Measurements from ENCODE around the gene NELL1. TPM values are rescaled to one million over a fixed set of nuclear protein-coding genes. Genes with fewer than 3 reads are reported as not detected.

NELL1 gene
- total and polyA plus RNA-seq, 2 donors, result 1.4 to 4.3 TPM

DNA sequence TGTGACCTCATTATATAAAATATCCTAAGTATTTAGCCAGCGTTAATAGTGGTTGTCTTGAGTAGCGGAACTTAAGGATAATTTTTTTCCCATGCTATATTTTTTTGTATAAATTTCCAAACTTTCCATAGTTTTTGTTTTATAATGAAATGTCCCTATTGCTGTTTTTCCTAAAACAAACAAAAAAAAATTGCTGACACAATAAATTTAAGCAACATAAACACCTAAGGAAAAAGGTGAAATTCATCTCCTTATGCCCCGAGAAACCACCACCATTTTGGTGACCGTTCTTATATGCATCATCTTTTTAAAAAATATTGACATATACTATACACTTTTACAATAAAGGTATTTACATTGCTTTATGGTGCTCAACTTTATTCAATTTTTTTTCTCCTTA lies 814.7 kb downstream of the NELL1 start:
- Histone ChIP-seq H3K9me3 (ENCODE audit: control insufficient read depth in 2 of 2, insufficient read depth in 1 of 2, low read length in 1 of 2) (no peaks in the 10 kb centered on the region), H3K4me3 (ENCODE audit: low read length in 2 of 2) (no peak overlapping the region), H3K36me3 (ENCODE audit: control insufficient read depth in 2 of 2, insufficient read depth in 2 of 2, low read length in 1 of 2) (no peaks in the 10 kb centered on the region), H3K4me1 (ENCODE audit: control insufficient read depth in 2 of 2, insufficient read depth in 2 of 2, low read length in 2 of 2) (no peaks in the 10 kb centered on the region), H3K27me3 (ENCODE audit: control insufficient read depth in 2 of 2, insufficient read depth in 1 of 2, low read length in 1 of 2) (no peaks in the 10 kb centered on the region), H3K27ac (ENCODE audit: low read depth in 1 of 2, low read length in 1 of 2) (no peak overlapping the region)
- 99% methylated on average over 4 of the region's 4 CpGs for WGBS
- no peak for DNase-seq (ENCODE audit: low read depth in 6 of 9, low spot score in 9 of 9)

DNA sequence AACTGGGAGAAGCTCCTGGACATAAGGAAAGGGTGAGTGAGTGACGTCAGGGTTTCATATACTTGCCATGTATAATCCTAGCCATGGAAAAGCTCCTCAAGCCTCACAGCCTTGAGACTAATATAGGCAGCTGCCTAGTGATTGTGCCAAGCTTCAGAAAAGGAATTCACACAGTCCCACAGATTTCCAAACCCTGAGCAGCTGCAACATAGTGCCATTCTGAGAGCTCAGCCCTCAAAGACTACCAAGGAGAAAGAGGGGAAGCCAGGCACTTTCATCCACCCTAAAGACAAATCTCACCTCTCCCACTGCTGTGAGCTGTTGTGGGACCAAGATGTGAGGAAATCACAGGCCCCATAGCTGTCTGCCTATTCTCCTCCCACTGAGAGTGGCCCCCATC lies 815.6 kb downstream of the NELL1 start:
- no peak for DNase-seq (ENCODE audit: low read depth in 6 of 9, low spot score in 9 of 9)

DNA sequence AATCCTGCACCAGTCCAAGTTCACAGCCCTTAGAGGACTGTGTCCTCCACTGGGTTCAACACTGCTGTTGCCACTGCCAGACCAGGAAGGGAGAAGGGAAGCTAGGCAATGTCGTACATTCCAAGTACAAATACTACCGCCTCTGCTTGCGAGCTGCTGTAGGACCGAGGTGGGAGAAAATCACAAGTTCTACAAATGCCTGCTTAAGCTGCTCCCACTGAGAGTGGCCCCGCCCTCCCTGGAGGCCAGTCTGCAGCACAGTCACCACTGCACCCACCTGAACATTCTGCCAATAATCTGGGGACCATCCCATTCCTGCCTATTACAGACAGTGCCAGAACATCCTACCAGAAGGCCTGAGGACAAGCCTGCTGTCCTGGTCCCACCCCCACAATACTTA lies 816.0 kb downstream of the NELL1 start:
- Histone ChIP-seq H3K4me1 (ENCODE audit: control insufficient read depth in 2 of 2, insufficient read depth in 2 of 2, low read length in 2 of 2) (no peaks in the 10 kb centered on the region), H3K27me3 (ENCODE audit: control insufficient read depth in 2 of 2, insufficient read depth in 1 of 2, low read length in 1 of 2) (no peaks in the 10 kb centered on the region), H3K4me3 (ENCODE audit: low read length in 2 of 2) (no peak overlapping the region), H3K9me3 (ENCODE audit: control insufficient read depth in 2 of 2, insufficient read depth in 1 of 2, low read length in 1 of 2) (no peaks in the 10 kb centered on the region), H3K36me3 (ENCODE audit: control insufficient read depth in 2 of 2, insufficient read depth in 2 of 2, low read length in 1 of 2) (no peaks in the 10 kb centered on the region), H3K27ac (ENCODE audit: low read depth in 1 of 2, low read length in 1 of 2) (no peak overlapping the region)
- 78% methylated on average over 5 of the region's 5 CpGs for WGBS
- DNase-seq (ENCODE audit: low read depth in 6 of 9, low spot score in 9 of 9), result no peak

More for the DNA sequence above, 815.6 kb downstream of the NELL1 start:
- H3K27me3 ChIP-seq (ENCODE audit: control insufficient read depth in 2 of 2, insufficient read depth in 1 of 2, low read length in 1 of 2), result no peaks in the 10 kb centered on the region
- WGBS, result 88% methylated on average over 1 of the region's 1 CpG
- no peaks in the 10 kb centered on the region for H3K4me1 ChIP-seq (ENCODE audit: control insufficient read depth in 2 of 2, insufficient read depth in 2 of 2, low read length in 2 of 2)
- no peak overlapping the region for H3K4me3 ChIP-seq (ENCODE audit: low read length in 2 of 2)
- H3K27ac ChIP-seq (ENCODE audit: low read depth in 1 of 2, low read length in 1 of 2), result no peak overlapping the region
- H3K9me3 ChIP-seq (ENCODE audit: control insufficient read depth in 2 of 2, insufficient read depth in 1 of 2, low read length in 1 of 2), result no peaks in the 10 kb centered on the region
- no peaks in the 10 kb centered on the region for H3K36me3 ChIP-seq (ENCODE audit: control insufficient read depth in 2 of 2, insufficient read depth in 2 of 2, low read length in 1 of 2)

DNA sequence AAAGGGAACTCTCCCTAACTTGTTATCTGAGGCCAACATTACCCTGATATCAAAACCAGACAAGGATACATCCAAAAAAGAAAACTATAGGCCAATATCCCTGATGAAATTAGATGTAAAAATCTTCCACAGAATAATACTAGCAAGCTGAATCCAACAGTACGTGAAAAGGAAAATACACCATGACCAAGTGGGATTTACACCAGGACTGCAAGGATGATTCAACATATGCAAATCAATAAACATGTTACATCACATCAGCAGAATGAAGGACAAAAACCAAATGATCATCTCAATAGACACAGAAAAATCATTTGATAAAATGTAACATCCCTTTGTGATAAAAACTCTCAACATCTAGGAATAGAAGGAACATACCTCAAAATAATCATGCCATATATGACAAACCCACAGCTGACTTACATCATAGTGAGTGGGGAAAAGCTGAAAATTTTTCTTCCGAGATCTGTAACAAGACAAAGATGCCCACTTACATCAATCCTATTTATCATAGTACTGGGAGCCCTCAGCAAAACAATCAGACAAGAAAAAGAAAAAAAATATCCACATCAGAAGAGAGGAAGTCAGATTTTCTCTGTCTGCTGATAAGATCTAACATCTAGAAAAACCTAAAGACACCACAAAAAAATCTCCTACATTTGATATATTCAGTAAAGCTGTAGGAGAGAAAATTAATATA lies 820.2 kb downstream of the NELL1 start:
- no peaks in the 10 kb centered on the region for H3K9me3 ChIP-seq (ENCODE audit: control insufficient read depth in 2 of 2, insufficient read depth in 1 of 2, low read length in 1 of 2)
- H3K27me3 ChIP-seq (ENCODE audit: control insufficient read depth in 2 of 2, insufficient read depth in 1 of 2, low read length in 1 of 2), result no peaks in the 10 kb centered on the region
- H3K4me1 ChIP-seq (ENCODE audit: control insufficient read depth in 2 of 2, insufficient read depth in 2 of 2, low read length in 2 of 2), result no peaks in the 10 kb centered on the region
- no peak overlapping the region for H3K4me3 ChIP-seq (ENCODE audit: low read length in 2 of 2)
- WGBS, result 48% methylated on average over 2 of the region's 2 CpGs
- no peak overlapping the region for H3K27ac ChIP-seq (ENCODE audit: low read depth in 1 of 2, low read length in 1 of 2)
- no peaks in the 10 kb centered on the region for H3K36me3 ChIP-seq (ENCODE audit: control insufficient read depth in 2 of 2, insufficient read depth in 2 of 2, low read length in 1 of 2)
- DNase-seq (ENCODE audit: low read depth in 6 of 9, low spot score in 9 of 9), result no peak

DNA sequence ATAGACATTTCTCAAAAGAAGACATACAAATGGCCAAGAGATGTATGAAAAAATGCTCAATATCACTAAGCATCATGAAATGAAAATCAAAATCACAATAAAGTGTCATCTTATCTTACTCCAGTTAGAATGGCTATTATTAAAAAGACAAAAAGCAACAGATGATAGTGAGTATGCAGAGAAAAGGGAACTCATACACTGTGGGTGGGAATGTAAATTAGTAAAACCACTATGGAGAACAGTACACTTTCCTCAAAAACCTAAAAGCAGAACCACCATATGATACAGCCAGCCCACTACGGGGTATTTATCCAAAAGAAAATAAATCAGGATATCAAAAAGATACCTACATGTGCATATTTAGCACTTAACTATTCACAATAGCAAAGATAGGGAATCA lies 823.5 kb downstream of the NELL1 start:
- DNase-seq (ENCODE audit: low read depth in 6 of 9, low spot score in 9 of 9), result no peak
- 34% methylated on average over 1 of the region's 1 CpG for WGBS
- H3K4me3 ChIP-seq (ENCODE audit: low read length in 2 of 2), result no peak overlapping the region
- no peak overlapping the region for H3K27ac ChIP-seq (ENCODE audit: low read depth in 1 of 2, low read length in 1 of 2)
- H3K9me3 ChIP-seq (ENCODE audit: control insufficient read depth in 2 of 2, insufficient read depth in 1 of 2, low read length in 1 of 2), result no peaks in the 10 kb centered on the region
- H3K27me3 ChIP-seq (ENCODE audit: control insufficient read depth in 2 of 2, insufficient read depth in 1 of 2, low read length in 1 of 2), result no peaks in the 10 kb centered on the region
- H3K36me3 ChIP-seq (ENCODE audit: control insufficient read depth in 2 of 2, insufficient read depth in 2 of 2, low read length in 1 of 2), result no peaks in the 10 kb centered on the region
- no peaks in the 10 kb centered on the region for H3K4me1 ChIP-seq (ENCODE audit: control insufficient read depth in 2 of 2, insufficient read depth in 2 of 2, low read length in 2 of 2)

DNA sequence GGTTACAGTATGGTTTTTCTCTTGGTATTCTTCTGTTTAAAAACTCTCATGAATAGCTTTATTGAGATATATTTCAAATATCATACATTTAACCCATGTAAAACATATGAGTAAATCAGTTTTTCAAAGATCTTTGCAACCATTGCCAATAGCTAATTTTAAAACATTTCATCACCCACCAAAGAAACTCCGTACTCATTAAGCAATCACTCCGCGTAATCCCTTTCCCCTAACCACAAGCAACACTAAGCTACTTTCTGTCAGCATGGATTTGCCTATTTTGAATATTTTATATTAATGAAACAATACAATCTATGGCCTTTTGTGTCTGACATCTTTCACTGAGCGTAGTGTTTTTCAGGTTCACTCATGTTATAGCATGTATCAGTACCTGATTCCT lies 825.6 kb downstream of the NELL1 start:
- 96% methylated on average over 4 of the region's 4 CpGs for WGBS
- H3K4me1 ChIP-seq (ENCODE audit: control insufficient read depth in 2 of 2, insufficient read depth in 2 of 2, low read length in 2 of 2), result no peaks in the 10 kb centered on the region
- no peak overlapping the region for H3K4me3 ChIP-seq (ENCODE audit: low read length in 2 of 2)
- no peak for DNase-seq (ENCODE audit: low read depth in 6 of 9, low spot score in 9 of 9)
- H3K27me3 ChIP-seq (ENCODE audit: control insufficient read depth in 2 of 2, insufficient read depth in 1 of 2, low read length in 1 of 2), result no peaks in the 10 kb centered on the region
- H3K27ac ChIP-seq (ENCODE audit: low read depth in 1 of 2, low read length in 1 of 2), result no peak overlapping the region
- no peaks in the 10 kb centered on the region for H3K9me3 ChIP-seq (ENCODE audit: control insufficient read depth in 2 of 2, insufficient read depth in 1 of 2, low read length in 1 of 2)
- H3K36me3 ChIP-seq (ENCODE audit: control insufficient read depth in 2 of 2, insufficient read depth in 2 of 2, low read length in 1 of 2), result no peaks in the 10 kb centered on the region

DNA sequence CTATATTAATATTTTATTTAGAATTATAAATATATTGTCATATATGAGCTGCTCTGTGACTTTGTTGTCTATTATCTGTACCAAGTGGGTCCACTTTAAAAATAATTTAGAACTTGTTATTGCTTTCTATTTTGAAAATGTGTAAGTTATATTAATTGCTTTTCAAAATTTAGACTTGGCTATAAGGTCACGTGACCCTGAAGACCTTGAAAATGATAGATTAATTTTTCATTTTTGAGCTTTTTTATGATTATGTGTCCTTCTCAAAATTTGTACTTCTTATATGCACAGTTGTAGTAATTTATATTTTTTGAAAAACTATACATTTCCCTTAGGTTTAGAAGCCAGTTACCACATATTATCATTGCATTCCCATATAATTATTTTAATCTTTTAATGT lies 826.5 kb downstream of the NELL1 start:
- no peak for DNase-seq (ENCODE audit: low read depth in 6 of 9, low spot score in 9 of 9)
- Histone ChIP-seq H3K27me3 (ENCODE audit: control insufficient read depth in 2 of 2, insufficient read depth in 1 of 2, low read length in 1 of 2) (no peaks in the 10 kb centered on the region), H3K36me3 (ENCODE audit: control insufficient read depth in 2 of 2, insufficient read depth in 2 of 2, low read length in 1 of 2) (no peaks in the 10 kb centered on the region), H3K4me3 (ENCODE audit: low read length in 2 of 2) (no peak overlapping the region), H3K4me1 (ENCODE audit: control insufficient read depth in 2 of 2, insufficient read depth in 2 of 2, low read length in 2 of 2) (no peaks in the 10 kb centered on the region), H3K27ac (ENCODE audit: low read depth in 1 of 2, low read length in 1 of 2) (no peak overlapping the region), H3K9me3 (ENCODE audit: control insufficient read depth in 2 of 2, insufficient read depth in 1 of 2, low read length in 1 of 2) (no peaks in the 10 kb centered on the region)
- 97% methylated on average over 1 of the region's 1 CpG for WGBS

DNA sequence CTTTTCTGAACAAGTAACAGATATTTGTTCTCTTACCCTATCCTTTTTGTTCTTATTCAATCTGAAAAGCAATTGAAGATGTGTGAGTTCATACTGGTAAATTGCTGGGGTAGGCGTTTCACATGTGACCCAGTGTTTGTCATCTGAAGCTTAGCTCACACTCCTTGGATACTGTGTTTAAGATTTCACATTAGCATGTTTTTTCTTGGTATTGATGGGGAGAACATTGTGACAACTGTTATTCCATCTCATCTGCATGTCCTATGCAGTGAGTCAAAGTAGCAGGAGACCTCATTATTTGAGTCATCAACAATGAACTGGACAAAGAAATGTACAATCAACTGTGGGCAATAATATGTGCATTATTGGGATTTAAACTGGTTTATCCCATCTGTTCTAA lies 831.9 kb downstream of the NELL1 start:
- DNase-seq (ENCODE audit: low read depth in 6 of 9, low spot score in 9 of 9), result no peak
- Histone ChIP-seq H3K27me3 (ENCODE audit: control insufficient read depth in 2 of 2, insufficient read depth in 1 of 2, low read length in 1 of 2) (no peaks in the 10 kb centered on the region), H3K9me3 (ENCODE audit: control insufficient read depth in 2 of 2, insufficient read depth in 1 of 2, low read length in 1 of 2) (no peaks in the 10 kb centered on the region), H3K36me3 (ENCODE audit: control insufficient read depth in 2 of 2, insufficient read depth in 2 of 2, low read length in 1 of 2) (no peaks in the 10 kb centered on the region), H3K4me3 (ENCODE audit: low read length in 2 of 2) (no peak overlapping the region), H3K4me1 (ENCODE audit: control insufficient read depth in 2 of 2, insufficient read depth in 2 of 2, low read length in 2 of 2) (no peaks in the 10 kb centered on the region), H3K27ac (ENCODE audit: low read depth in 1 of 2, low read length in 1 of 2) (no peak overlapping the region)
- WGBS, result 83% methylated on average over 1 of the region's 1 CpG

DNA sequence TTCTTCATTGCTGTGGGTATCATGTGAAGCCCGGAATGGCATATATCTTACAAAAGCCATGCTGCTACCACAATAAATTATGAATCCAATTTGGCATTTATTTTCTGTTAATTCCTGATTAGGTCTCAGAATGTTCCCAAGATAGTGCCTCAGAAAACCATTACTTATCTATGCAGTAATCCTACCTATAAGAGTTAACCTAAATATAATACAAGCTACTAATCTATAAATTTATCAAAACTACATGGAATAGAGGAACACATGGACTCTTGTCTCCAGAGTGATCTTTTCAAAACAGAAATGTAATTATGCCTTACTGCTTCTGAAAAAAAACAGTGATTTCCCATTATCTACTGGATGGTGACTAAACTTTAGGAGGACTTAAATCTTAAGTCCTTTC lies 835.7 kb downstream of the NELL1 start:
- H3K9me3 ChIP-seq (ENCODE audit: control insufficient read depth in 2 of 2, insufficient read depth in 1 of 2, low read length in 1 of 2), result no peaks in the 10 kb centered on the region
- H3K36me3 ChIP-seq (ENCODE audit: control insufficient read depth in 2 of 2, insufficient read depth in 2 of 2, low read length in 1 of 2), result no peaks in the 10 kb centered on the region
- no peak overlapping the region for H3K27ac ChIP-seq (ENCODE audit: low read depth in 1 of 2, low read length in 1 of 2)
- DNase-seq (ENCODE audit: low read depth in 6 of 9, low spot score in 9 of 9), result no peak
- 97% methylated on average over 1 of the region's 1 CpG for WGBS
- no peak overlapping the region for H3K4me3 ChIP-seq (ENCODE audit: low read length in 2 of 2)
- H3K4me1 ChIP-seq (ENCODE audit: control insufficient read depth in 2 of 2, insufficient read depth in 2 of 2, low read length in 2 of 2), result no peaks in the 10 kb centered on the region
- H3K27me3 ChIP-seq (ENCODE audit: control insufficient read depth in 2 of 2, insufficient read depth in 1 of 2, low read length in 1 of 2), result no peaks in the 10 kb centered on the region
